ENCODE results near the gene TMEM138. TPM values are rescaled to one million over a fixed set of nuclear protein-coding genes. Genes with fewer than 3 reads are reported as not detected.

The TMEM138 gene
- total and polyA plus RNA-seq, 2 of the 4 experiments (the other 2 are of a cell fraction): 16.8 to 53.2 TPM

- in situ Hi-C loops (cut with MboI; ENCODE audit: low sequenced_read_pairs): no loop called here
- Histone ChIP-seq H2AFZ (replicated peaks; ENCODE audit: low read length, poor library complexity) (no peak overlapping the region), H2BK5ac (ENCODE audit: low read depth, low read length, poor library complexity, severe bottlenecking) (no peak overlapping the region), H4K8ac (ENCODE audit: low read depth in 2 of 2, low read length in 2 of 2) (no peak overlapping the region), H3K79me1 (ENCODE audit: low read depth in 1 of 2, low read length in 2 of 2) (peaks cover 3 to 34% of the 10 kb centered on the region in 2 experiments; a peak in 3 of 4 replicates), H3K4me2 (ENCODE audit: low read depth, low read length) (no peak overlapping the region), H2BK20ac (ENCODE audit: low read depth, low read length) (no peak overlapping the region), H3K4ac (ENCODE audit: low read depth, low read length) (no peak overlapping the region), H3K27ac (ENCODE audit: insufficient read depth, low read length) (no peak overlapping the region), H4K91ac (ENCODE audit: insufficient read depth, low read depth, low read length) (no peak overlapping the region), H4K20me1 (ENCODE audit: insufficient read depth, low read length) (peaks cover 23% of the 10 kb centered on the region; the same call in 1 of the 2 replicates), H3K23ac (ENCODE audit: low read depth, low read length) (no peak overlapping the region), H3K4me3 (ENCODE audit: insufficient read depth, low read depth, low read length) (no peak overlapping the region), H3K4me1 (ENCODE audit: control insufficient read depth, insufficient read depth, low read length) (no peaks in the 10 kb centered on the region), H3K9me3 (ENCODE audit: control insufficient read depth, insufficient read depth, low read length) (no peaks in the 10 kb centered on the region), H3K9me1 (ENCODE audit: insufficient read depth, low read length) (no peaks in the 10 kb centered on the region), H3K36me3 (ENCODE audit: control insufficient read depth, insufficient read depth, low read length) (peaks cover 73% of the 10 kb centered on the region), H2AK9ac (replicated peaks; ENCODE audit: low read depth, low read length, poor library complexity) (no peak overlapping the region), H2BK120ac (ENCODE audit: low read depth, low read length) (no peak overlapping the region), H3K14ac (replicated peaks; ENCODE audit: low read depth, low read length) (no peak overlapping the region), H2BK15ac (ENCODE audit: low read depth, low read length) (no peak overlapping the region), H3K9ac (ENCODE audit: low read depth, low read length) (no peak overlapping the region), H2AK5ac (ENCODE audit: low read depth, low read length) (no peak overlapping the region), H3K56ac (ENCODE audit: extremely low read depth, insufficient read depth, low read length) (no peak overlapping the region), H4K5ac (ENCODE audit: low read depth, low read length) (no peak overlapping the region), H3K27me3 (ENCODE audit: control insufficient read depth, insufficient read depth, low read length) (no peaks in the 10 kb centered on the region), H3K18ac (ENCODE audit: low read depth, low read length) (no peak overlapping the region)
- 100% methylated on average over 1 of the region's 3 CpGs; no CpG with 5 or more reads in 1 of the 2 experiments for WGBS, 2 experiments (ENCODE audit: extremely low coverage in 2 of 2, insufficient read length in 1 of 2)
- DNase-seq (peak; percentile 41), ATAC-seq (ENCODE audit: low read depth) (peak; percentile 22; the same call in 1 of the 2 replicates)
- CTCF ChIA-PET: no interaction called here
- TF ChIP-seq MAFK (IDR thresholded peaks at IDR 0.05; ENCODE audit: low read depth, low read length) (no peak), FOS (IDR thresholded peaks at IDR 0.05; ENCODE audit: low read depth, low read length) (no peak), SMC3 (IDR thresholded peaks at IDR 0.05; ENCODE audit: low read depth, low read length) (no peak), MAZ (IDR thresholded peaks at IDR 0.05; ENCODE audit: borderline replicate concordance, low read depth, low read length) (no peak), NFE2L2 (IDR thresholded peaks at IDR 0.05; ENCODE audit: low read depth, low read length) (no peak), RFX5 (IDR thresholded peaks at IDR 0.05; ENCODE audit: low read depth, low read length) (no peak)
- POLR2A ChIA-PET (ENCODE audit: unreplicated experiment): no interaction called here
- intact Hi-C loops (cut with micrococcal nuclease): no loop called here
- no TSS peak for BruUV-seq (replicated peaks)
- dilution Hi-C loops (cut with HindIII; ENCODE audit: low sequenced_read_pairs, unreplicated experiment): no loop called here
These were observed 51.3 kb downstream of the TMEM138 start for GRCh38 chr11:61413496-61413895.

All from IMR-90 (cell line).